Right lobe of liver (tissue), 6 donors: Measurements from ENCODE around the gene DAAM1. TPM values are rescaled to one million over a fixed set of nuclear protein-coding genes. Genes with fewer than 3 reads are reported as not detected.

Experiments used
- ATAC-seq, 4 donors: fragments of 200-7000 bp; cut with Tn5 transposase; one replicate each; pipeline ENCODE4 v1.9.1; 2020; ENCODE audit warnings: mild to moderate bottlenecking in 4 of 4, moderate library complexity in 4 of 4
- DNase-seq, 3 donors: peaks; one replicate each; pipeline ENCODE4 v3.0.0-alpha.2; 2020
- H3K27ac ChIP-seq, 3 donors: fragments of 200-600 bp; one replicate each; pipeline ENCODE4 v1.8.0; 2022
- H3K27me3 ChIP-seq, 2 donors: fragments of 200-600 bp; one replicate each; pipeline ENCODE4 v1.8.0; 2022
- H3K36me3 ChIP-seq, 4 donors: fragments of 200-600 bp; sonication (generic) in 1 of 4; one replicate each; pipeline versions ENCODE4 v1.5.1 to v1.8.0; 2017 to 2022; ENCODE audit warnings: control low read depth in 1 of 4
- H3K4me1 ChIP-seq, 4 donors: fragments of 200-600 bp; sonication (generic) in 1 of 4; one replicate each; pipeline versions ENCODE4 v1.5.1 to v1.8.0; 2017 to 2022; ENCODE audit warnings: control low read depth in 1 of 4
- H3K4me3 ChIP-seq, 3 donors: fragments of 200-600 bp; one replicate each; pipeline ENCODE4 v1.8.0; 2022
- H3K9me3 ChIP-seq, 4 donors: fragments of 200-600 bp; sonication (generic) in 1 of 4; one replicate each; pipeline versions ENCODE4 v1.5.1 to v1.8.0; 2017 to 2022; ENCODE audit warnings: control low read depth in 1 of 4
- POLR2A ChIP-seq: fragments of 450-650 bp; IDR thresholded peaks from one replicate; pipeline ENCODE4 v1.6.1; 2017; ENCODE audit warnings: antibody characterized with exemption, mild to moderate bottlenecking
- WGBS: methylation state at CpG from one replicate; pipeline ENCODE4 v1.1.6; 2018; ENCODE audit warnings: low coverage, low lambda C conversion rate; ENCODE audit not compliant: insufficient coverage; ENCODE audit errors: missing lambda C conversion rate; 5-methylcytosine and 5-hydroxymethylcytosine counted together
- intact Hi-C, 2 donors: fragments of 100-400 bp; cut with DNase I; formaldehyde crosslinking; loops; one replicate each; pipeline versions ENCODE4 v1.11.2 to v1.14.1; 2022
- total RNA-seq, 6 experiments: library from RNA; depleted of rRNA in 2 of 6; stranded (reverse); fragments of >200 nt in 2 of 6; fragmentation: NEBNext Ultra II Directional in 3 of 6; extraction: Animal tissue kit (Norgen Biotek cat#: 25700) in 3 of 6; gene quantifications; one replicate each; pipeline versions ENCODE4 v1.1.0 to v1.2.4, GENCODE V29; 2016 to 2023
- TF ChIP-seq, protein P1 (sequence below), 4 donors: fragments of 200-600 bp in 3 of 4; fragments of 450-650 bp in 1 of 4; IDR thresholded peaks; one replicate each; pipeline versions ENCODE4 v1.5.1 to v1.8.0; 2016 to 2022; ENCODE audit warnings: antibody characterized with exemption in 4 of 4, mild to moderate bottlenecking in 2 of 4
- donor health status: DM: no; HTN: yes; CAD: no.
- donor health status: DM: no; HTN: no; CAD: no.
- donor health status: DM: no; HTN: no; CAD: no.
- donor health status: DM: no; HTN: yes; CAD: no.
- donor health status: DM: no; HTN: yes; CAD: no.

DAAM1 gene
- total RNA-seq, 6 experiments from 2014 or later: 17.2 to 43.6 (median 25.3) TPM

DNA sequence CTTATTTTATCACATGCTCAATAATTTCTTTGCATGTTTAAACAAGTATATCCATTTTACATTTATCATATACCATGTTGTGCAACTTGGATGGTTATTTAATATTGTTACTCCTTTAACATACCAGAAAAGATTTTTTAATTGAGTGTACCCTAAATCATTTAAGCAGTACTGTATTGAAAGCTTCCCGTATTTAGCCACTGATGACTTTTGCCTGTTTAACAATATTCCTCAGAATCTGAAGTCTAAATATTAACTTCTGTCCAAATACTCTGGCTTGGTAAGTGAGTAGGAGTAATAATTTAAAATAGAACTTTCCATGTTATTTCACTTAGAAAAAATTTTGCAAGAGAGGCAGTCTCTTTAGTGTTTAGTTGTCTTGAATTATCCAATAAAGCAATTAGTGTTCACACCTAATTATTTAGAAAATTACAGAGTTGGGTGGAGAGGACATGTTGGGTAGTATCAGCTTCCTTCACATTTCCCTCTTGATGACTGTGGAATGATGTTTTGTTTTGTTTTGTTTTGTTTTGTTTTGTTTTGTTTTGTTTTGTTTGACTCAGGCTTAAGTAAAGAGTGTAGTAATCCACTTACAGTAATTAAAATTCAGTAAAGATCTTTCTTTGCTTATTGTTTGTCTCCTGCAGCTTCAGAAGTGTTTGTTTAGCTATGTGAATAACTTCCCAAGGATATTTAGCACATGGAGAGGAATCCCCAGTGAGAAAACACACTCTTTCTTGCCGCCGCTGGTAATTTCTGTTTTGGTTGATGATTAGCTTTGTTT lies 59.5 kb downstream of the DAAM1 start:
- Histone ChIP-seq H3K4me3 (no peak overlapping the region), H3K36me3 (no peaks in the 10 kb centered on the region), H3K4me1 (peaks cover 0 to 9% (median 0%) of the 10 kb centered on the region in 4 donors), H3K9me3 (no peaks in the 10 kb centered on the region), H3K27me3 (no peaks in the 10 kb centered on the region), H3K27ac (no peak overlapping the region)
- TF ChIP-seq, protein P1, sequence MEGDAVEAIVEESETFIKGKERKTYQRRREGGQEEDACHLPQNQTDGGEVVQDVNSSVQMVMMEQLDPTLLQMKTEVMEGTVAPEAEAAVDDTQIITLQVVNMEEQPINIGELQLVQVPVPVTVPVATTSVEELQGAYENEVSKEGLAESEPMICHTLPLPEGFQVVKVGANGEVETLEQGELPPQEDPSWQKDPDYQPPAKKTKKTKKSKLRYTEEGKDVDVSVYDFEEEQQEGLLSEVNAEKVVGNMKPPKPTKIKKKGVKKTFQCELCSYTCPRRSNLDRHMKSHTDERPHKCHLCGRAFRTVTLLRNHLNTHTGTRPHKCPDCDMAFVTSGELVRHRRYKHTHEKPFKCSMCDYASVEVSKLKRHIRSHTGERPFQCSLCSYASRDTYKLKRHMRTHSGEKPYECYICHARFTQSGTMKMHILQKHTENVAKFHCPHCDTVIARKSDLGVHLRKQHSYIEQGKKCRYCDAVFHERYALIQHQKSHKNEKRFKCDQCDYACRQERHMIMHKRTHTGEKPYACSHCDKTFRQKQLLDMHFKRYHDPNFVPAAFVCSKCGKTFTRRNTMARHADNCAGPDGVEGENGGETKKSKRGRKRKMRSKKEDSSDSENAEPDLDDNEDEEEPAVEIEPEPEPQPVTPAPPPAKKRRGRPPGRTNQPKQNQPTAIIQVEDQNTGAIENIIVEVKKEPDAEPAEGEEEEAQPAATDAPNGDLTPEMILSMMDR (IDR thresholded peaks at IDR 0.05): no peak
- TF ChIP-seq POLR2A: no peak
- 56% methylated on average over 3 of the region's 3 CpGs for WGBS
- ATAC-seq (peak in 3 of 4 donors; percentile 31 to 65 (median 46)), DNase-seq (no peak)
- intact Hi-C loops: no loop called here

DNA sequence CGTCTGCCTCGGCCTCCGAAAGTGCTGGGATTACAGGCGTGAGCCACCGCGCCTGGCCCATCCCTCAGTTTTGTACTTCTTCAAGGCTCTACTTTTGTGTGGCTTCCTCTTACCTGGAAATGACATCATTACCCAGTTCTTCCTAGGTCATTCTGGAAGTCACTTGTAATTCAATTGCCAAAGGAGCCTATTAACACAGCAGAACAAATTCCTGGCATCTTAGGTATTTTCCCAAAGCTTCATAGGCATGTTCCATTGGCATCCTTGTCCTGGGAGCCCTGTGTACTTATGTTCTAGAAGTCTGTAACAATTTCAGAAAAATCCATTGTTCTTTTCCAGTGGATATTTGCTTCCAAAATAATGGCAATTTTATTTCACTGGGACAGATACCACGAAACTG lies 60.6 kb downstream of the DAAM1 start:
- Histone ChIP-seq H3K4me1 (peaks cover 0 to 16% (median 2%) of the 10 kb centered on the region in 4 donors), H3K4me3 (no peak overlapping the region), H3K36me3 (no peaks in the 10 kb centered on the region), H3K27ac (no peak overlapping the region), H3K9me3 (no peaks in the 10 kb centered on the region), H3K27me3 (no peaks in the 10 kb centered on the region)
- 91% methylated on average over 7 of the region's 7 CpGs for WGBS
- ATAC-seq (no peak), DNase-seq (no peak)
- no peak for TF ChIP-seq POLR2A
- TF ChIP-seq, protein P1 (IDR thresholded peaks at IDR 0.05): no peak
- intact Hi-C loops: no loop called here

DNA sequence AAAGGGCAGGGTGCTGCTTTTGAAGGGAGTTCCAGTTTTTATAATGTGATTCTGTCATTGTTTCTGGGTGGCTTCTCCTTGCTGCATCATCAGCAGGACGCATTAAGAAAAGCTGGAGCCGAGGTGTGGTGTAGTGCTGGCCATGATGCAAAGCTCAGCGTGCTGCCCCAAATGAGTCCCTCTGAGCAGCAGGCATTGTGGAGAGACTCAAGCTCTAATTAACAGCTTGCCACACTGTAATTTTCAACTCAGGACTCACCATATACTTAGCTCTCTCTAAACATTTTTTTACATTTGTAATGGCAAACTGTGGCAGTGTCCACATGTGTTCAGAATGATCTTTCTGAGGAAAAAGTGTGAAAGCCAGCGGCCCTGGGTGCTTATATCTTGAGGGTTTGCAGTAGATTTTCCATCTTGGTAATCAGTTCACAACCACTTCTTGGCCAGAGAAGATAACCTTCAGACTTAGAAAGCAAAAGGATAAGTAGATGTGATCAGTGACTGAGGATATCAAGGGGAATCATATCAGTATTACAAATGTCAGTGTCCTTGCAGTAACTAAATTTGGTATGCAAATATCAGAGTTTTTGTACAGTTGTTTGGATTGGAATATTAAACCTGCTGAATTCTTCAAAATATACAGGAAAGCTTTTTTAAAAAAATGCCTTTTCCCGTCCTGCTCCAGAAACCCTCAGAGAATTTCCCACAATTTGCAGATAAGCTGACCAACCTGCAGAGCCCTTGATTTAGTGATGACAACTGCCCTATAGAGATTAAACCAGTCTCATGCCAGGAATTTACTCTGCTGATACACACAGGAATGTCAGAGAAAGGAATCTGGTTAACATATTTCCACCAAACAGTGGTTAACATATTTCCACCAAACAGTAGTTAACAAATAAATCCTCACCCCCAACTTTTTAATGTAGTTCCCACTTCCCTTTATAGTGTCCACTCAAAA lies 63.6 kb downstream of the DAAM1 start:
- intact Hi-C loops: no loop called here
- H3K27me3 ChIP-seq: no peaks in the 10 kb centered on the region
- 62% methylated on average over 3 of the region's 5 CpGs for WGBS
- no peaks in the 10 kb centered on the region for H3K36me3 ChIP-seq
- TF ChIP-seq, protein P1 (IDR thresholded peaks at IDR 0.05): no peak
- TF ChIP-seq POLR2A: no peak
- H3K4me3 ChIP-seq: no peak overlapping the region
- DNase-seq (no peak), ATAC-seq (no peak)
- peaks cover 0 to 25% (median 7%) of the 10 kb centered on the region in 4 donors for H3K4me1 ChIP-seq
- no peaks in the 10 kb centered on the region for H3K9me3 ChIP-seq
- H3K27ac ChIP-seq: no peak overlapping the region

DNA sequence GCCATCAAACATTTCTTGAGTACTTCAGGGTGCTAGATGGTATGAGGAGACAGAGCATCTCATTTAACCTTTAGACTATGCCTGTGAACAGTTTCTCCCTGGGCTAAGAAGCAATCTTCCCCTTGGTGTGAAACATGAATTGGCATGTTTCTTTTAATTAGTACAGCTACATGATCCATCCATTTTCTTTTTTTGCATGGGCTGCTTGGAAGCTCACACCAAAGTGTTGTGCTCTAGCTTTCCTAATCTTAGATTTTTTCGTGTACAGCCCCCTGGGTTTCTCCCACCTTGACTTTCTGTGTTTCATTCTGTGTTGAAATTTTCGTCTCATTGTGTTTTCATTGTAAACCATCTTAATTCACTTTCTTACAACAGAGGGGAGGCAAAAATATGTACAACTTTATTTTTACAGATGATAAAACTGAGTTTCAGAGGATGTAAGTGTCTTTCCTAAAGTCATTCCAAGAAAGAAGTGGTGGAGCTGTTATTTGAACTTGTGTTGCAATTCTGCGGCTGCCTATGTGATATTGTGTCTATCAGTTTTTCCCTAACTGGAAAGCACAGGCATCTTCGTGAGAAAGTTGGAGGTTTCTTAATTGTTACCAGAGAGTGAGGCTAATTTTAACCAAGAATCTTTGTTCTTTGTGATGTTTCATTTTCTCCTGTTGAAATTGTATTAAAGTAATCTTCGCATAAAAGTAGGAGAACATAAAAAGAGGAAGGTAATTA lies 64.5 kb downstream of the DAAM1 start:
- no peaks in the 10 kb centered on the region for H3K36me3 ChIP-seq
- no peak overlapping the region for H3K4me3 ChIP-seq
- WGBS: 55% methylated on average over 5 of the region's 5 CpGs
- H3K9me3 ChIP-seq: no peaks in the 10 kb centered on the region
- TF ChIP-seq, protein P1 (IDR thresholded peaks at IDR 0.05): no peak
- no peak for TF ChIP-seq POLR2A
- intact Hi-C loops: no loop called here
- no peak overlapping the region for H3K27ac ChIP-seq
- H3K4me1 ChIP-seq: peaks cover 0 to 21% (median 7%) of the 10 kb centered on the region in 4 donors
- no peaks in the 10 kb centered on the region for H3K27me3 ChIP-seq
- ATAC-seq: no peak
- no peak for DNase-seq
